Karpas-422 (cell line): ENCODE measurements around the gene SBK1. TPM values are rescaled to one million over a fixed set of nuclear protein-coding genes. Genes with fewer than 3 reads are reported as not detected.

Experiments
- DNase-seq: peaks from one replicate; pipeline ENCODE4 v3.0.0-alpha.2; 2015
- H2AFZ ChIP-seq: fragments of 200-600 bp; sonication (generic); 2 replicates; pipeline ENCODE4 v1.6.1; 2014; ENCODE audit warnings: antibody characterized with exemption, low read length, mixed read lengths
- H3K27ac ChIP-seq: fragments of 200-600 bp; sonication (generic); 2 replicates; pipeline ENCODE4 v1.5.1; 2014; ENCODE audit warnings: mild to moderate bottlenecking, low read length, moderate library complexity
- H3K27me3 ChIP-seq: fragments of 200-600 bp; sonication (generic); 2 replicates; pipeline ENCODE4 v1.6.1; 2014; ENCODE audit warnings: low read length, mixed read lengths
- H3K36me3 ChIP-seq: fragments of 200-600 bp; sonication (generic); 2 replicates; pipeline ENCODE4 v1.6.1; 2014; ENCODE audit warnings: low read length, mixed read lengths; ENCODE audit not compliant: insufficient read depth
- H3K4me1 ChIP-seq: fragments of 200-600 bp; sonication (generic); 2 replicates; pipeline ENCODE4 v1.6.1; 2014; ENCODE audit warnings: mild to moderate bottlenecking, low read length, mixed read lengths
- H3K4me2 ChIP-seq: fragments of 200-600 bp; sonication (generic); 2 replicates; pipeline ENCODE4 v1.6.1; 2014; ENCODE audit warnings: low read length, low read depth, mild to moderate bottlenecking; ENCODE audit not compliant: poor library complexity, severe bottlenecking
- H3K4me3 ChIP-seq: fragments of 200-600 bp; sonication (generic); 2 replicates; pipeline ENCODE4 v1.5.1; 2014; ENCODE audit warnings: mild to moderate bottlenecking, antibody characterized with exemption, low read length, mixed read lengths
- H3K79me2 ChIP-seq: fragments of 200-600 bp; sonication (generic); 2 replicates; pipeline ENCODE4 v1.6.1; 2014; ENCODE audit warnings: mild to moderate bottlenecking, low read length, mixed read lengths
- H3K9ac ChIP-seq: fragments of 200-600 bp; sonication (generic); 2 replicates; pipeline ENCODE4 v1.6.0; 2014; ENCODE audit warnings: low read length
- H3K9me2 ChIP-seq: fragments of 200-600 bp; sonication (generic), shearing (Covaris generic); replicated peaks from 2 replicates; pipeline ENCODE4 v1.6.0; 2014; ENCODE audit warnings: mild to moderate bottlenecking, low read length, moderate library complexity; ENCODE audit not compliant: insufficient read depth
- H3K9me3 ChIP-seq: fragments of 300-700, 200-600 bp; sonication (generic); 2 replicates; pipeline ENCODE4 v1.6.1; 2014; ENCODE audit warnings: low read length, mixed read lengths
- H4K20me1 ChIP-seq: fragments of 200-600 bp; sonication (generic); 2 replicates; pipeline ENCODE4 v1.6.1; 2014; ENCODE audit warnings: mild to moderate bottlenecking, antibody characterized with exemption, low read length, low read depth; ENCODE audit not compliant: insufficient read depth
- total RNA-seq: library from RNA; depleted of rRNA; stranded (reverse); fragments of >200 nt; shearing (Covaris generic); gene quantifications from 2 replicates; pipeline ENCODE4 v1.2.3, GENCODE V29; 2014; ENCODE audit warnings: low replicate concordance

SBK1 gene
- total RNA-seq, 1 experiment from 2014 or later, result 0.07 TPM

DNA sequence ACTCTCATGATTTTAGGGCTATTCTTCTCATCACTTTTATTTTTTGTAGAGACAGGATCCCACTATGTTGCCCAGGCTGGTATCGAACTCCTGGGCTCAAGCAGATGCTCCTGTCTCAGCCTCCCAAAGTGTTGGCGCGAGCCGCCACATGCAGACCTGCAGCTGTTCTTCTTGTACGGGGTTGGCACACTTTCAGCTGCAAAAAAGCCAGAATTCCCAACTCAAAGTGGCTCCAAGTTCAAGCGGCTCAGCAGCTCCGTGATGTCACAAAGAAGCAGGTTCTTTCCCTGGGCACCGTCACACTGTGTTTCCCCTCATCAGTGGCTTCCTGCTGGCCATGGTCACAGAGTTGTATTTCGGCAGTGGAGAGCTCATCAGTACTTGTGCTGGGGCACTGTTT is 6.7 kb upstream of the SBK1 start:
- H3K9me2 ChIP-seq, result no peaks in the 10 kb centered on the region
- peaks cover 3% of the 10 kb centered on the region for H3K79me2 ChIP-seq
- no peak overlapping the region for H3K4me2 ChIP-seq
- no peak overlapping the region for H2AFZ ChIP-seq
- H3K27ac ChIP-seq, result no peak overlapping the region
- H3K9ac ChIP-seq, result no peak overlapping the region
- DNase-seq, result no peak
- no peaks in the 10 kb centered on the region for H3K27me3 ChIP-seq
- H3K4me1 ChIP-seq, result peaks cover 5% of the 10 kb centered on the region
- no peaks in the 10 kb centered on the region for H3K9me3 ChIP-seq
- 0 out of 2 replicates have a peak, but pooled peaks cover 4% of the 10 kb centered on the region for H4K20me1 ChIP-seq
- H3K4me3 ChIP-seq, result no peak overlapping the region
- no peaks in the 10 kb centered on the region for H3K36me3 ChIP-seq

DNA sequence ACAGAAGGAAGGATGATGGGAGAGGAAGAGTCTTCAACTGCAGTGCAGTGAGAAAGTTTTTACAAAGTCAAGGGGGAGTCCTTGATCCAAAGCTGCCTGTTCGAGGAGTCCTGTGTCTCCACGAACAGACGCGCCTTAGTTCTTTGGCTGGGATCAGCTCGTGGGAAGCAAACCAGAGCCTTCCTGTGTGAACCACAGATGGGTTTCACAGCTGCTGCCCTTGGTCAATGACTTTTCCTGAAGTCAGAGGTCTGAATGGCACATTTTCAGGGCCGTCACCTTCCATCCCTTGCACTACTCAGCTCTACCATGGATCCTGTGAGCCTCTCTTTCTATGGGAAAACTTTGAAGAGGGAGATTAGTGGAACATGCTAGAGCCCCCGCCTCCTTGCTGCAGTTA is 4.2 kb upstream of the SBK1 start:
- no peak for DNase-seq
- no peaks in the 10 kb centered on the region for H3K36me3 ChIP-seq
- no peak overlapping the region for H2AFZ ChIP-seq
- no peak overlapping the region for H3K4me3 ChIP-seq
- H3K4me2 ChIP-seq, result no peak overlapping the region
- H4K20me1 ChIP-seq, result 0 out of 2 replicates have a peak, but pooled peaks cover 4% of the 10 kb centered on the region
- H3K9ac ChIP-seq, result no peak overlapping the region
- H3K9me2 ChIP-seq, result no peaks in the 10 kb centered on the region
- H3K4me1 ChIP-seq, result peaks cover 14% of the 10 kb centered on the region
- no peaks in the 10 kb centered on the region for H3K27me3 ChIP-seq
- no peak overlapping the region for H3K27ac ChIP-seq
- H3K79me2 ChIP-seq, result peaks cover 12% of the 10 kb centered on the region
- H3K9me3 ChIP-seq, result no peaks in the 10 kb centered on the region

DNA sequence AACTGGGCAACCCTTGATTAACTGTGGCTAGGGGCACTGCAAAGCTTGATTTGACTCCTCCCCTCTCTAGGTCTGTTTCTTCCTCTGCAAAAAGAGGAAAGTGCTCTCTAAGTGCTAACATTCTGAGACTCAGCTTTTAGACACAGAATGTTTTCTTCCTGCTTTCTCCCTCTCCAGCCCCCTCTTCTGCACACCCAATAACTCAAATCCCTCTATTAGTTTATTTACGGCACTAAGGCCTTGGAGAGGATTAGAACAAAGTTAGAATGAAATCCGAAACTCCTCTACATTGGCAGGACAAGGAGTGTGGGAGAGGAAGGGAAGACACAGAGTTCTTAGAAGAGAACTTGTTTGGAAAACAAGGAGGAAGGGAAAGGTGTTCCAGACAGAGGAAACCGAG is 3.3 kb upstream of the SBK1 start:
- H3K4me3 ChIP-seq, result no peak overlapping the region

DNA sequence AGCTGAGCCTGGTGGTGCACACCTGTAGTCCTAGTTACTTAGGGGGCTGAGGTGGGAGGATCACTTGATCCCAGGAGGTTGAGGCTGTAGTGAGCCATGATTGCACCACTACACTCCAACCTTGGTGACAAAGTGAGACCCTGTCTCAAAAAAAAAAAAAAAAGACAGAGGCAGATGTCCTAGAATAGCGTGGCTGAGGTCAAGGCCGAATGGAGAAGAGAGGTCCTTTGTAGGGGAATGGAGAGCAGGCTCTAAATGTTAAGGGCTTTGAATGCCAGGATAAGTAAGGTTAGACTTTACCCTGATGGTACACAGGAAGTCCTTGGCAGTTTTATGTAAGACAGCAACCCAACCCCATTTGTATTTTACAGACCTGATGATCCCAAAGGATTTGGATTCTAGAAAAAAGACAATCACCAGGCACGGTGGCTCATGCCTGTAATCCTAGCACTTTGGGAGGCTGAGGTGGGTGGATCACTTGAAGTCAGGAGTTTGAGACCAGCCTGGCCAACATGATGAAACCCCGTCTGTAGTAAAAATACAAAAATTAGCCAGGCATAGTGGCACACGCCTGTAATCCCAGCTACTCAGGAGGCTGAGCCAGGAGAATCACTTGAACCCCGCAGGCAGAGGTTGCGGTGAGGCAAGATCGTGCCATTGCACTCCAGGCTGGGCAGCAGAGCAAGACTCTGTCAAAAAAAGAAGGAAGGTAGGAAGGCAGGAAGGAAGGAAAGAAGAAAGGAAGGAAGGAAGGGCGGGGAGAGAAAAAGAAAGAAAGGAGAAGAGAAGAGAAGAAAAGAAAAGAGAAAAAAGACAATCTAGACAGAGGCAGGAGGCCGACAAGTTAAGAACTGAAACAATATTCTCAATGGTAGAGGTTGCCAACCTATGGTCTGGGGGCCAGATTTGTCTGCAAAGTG is 2.1 kb upstream of the SBK1 start:
- Histone ChIP-seq H3K9me3 (no peaks in the 10 kb centered on the region), H3K36me3 (no peaks in the 10 kb centered on the region), H3K9ac (peak overlapping the region; percentile 35), H3K4me1 (peaks cover 14% of the 10 kb centered on the region), H3K27me3 (no peaks in the 10 kb centered on the region), H2AFZ (no peak overlapping the region), H3K4me3 (peak overlapping the region; percentile 48), H4K20me1 (no peaks in the 10 kb centered on the region), H3K9me2 (no peaks in the 10 kb centered on the region), H3K79me2 (peaks cover 12% of the 10 kb centered on the region), H3K4me2 (peak overlapping the region; percentile 85), H3K27ac (no peak overlapping the region)
- DNase-seq, result no peak

More for the DNA sequence above, 3.3 kb upstream of the SBK1 start:
- Histone ChIP-seq H3K4me1 (peaks cover 14% of the 10 kb centered on the region), H3K9me3 (no peaks in the 10 kb centered on the region), H3K27me3 (no peaks in the 10 kb centered on the region), H3K9ac (no peak overlapping the region), H4K20me1 (0 out of 2 replicates have a peak, but pooled peaks cover 4% of the 10 kb centered on the region), H3K9me2 (no peaks in the 10 kb centered on the region), H2AFZ (no peak overlapping the region), H3K79me2 (peaks cover 12% of the 10 kb centered on the region), H3K4me2 (no peak overlapping the region), H3K36me3 (no peaks in the 10 kb centered on the region), H3K27ac (no peak overlapping the region)
- no peak for DNase-seq

DNA sequence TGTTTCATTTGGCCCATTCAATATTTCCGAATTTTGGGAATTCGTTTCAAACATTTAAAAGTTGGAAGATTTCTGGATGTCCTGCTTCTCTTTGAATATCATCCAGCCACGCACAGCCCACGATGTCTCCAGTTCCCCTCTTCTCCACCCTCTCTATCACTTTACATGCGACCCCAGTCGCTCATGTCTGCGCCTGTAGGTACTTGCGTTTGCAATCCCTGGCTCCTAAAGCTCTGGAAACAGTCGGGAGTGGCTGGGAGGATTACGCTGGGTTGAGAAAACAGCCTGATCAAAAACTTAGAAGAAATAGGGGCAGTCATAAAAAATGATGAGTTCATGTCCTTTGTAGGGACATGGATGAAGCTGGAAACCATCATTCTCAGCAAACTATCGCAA is 1.5 kb upstream of the SBK1 start:
- H3K27ac ChIP-seq, result no peak overlapping the region
- no peaks in the 10 kb centered on the region for H3K36me3 ChIP-seq
- no peaks in the 10 kb centered on the region for H3K9me3 ChIP-seq
- H4K20me1 ChIP-seq, result no peaks in the 10 kb centered on the region
- DNase-seq, result no peak
- no peaks in the 10 kb centered on the region for H3K9me2 ChIP-seq
- peak overlapping the region; percentile 35 for H3K9ac ChIP-seq
- H3K4me2 ChIP-seq, result peak overlapping the region; percentile 85
- peak overlapping the region; percentile 48 for H3K4me3 ChIP-seq
- no peak overlapping the region for H2AFZ ChIP-seq
- H3K79me2 ChIP-seq, result peaks cover 12% of the 10 kb centered on the region
- no peaks in the 10 kb centered on the region for H3K27me3 ChIP-seq
- H3K4me1 ChIP-seq, result peaks cover 14% of the 10 kb centered on the region

DNA sequence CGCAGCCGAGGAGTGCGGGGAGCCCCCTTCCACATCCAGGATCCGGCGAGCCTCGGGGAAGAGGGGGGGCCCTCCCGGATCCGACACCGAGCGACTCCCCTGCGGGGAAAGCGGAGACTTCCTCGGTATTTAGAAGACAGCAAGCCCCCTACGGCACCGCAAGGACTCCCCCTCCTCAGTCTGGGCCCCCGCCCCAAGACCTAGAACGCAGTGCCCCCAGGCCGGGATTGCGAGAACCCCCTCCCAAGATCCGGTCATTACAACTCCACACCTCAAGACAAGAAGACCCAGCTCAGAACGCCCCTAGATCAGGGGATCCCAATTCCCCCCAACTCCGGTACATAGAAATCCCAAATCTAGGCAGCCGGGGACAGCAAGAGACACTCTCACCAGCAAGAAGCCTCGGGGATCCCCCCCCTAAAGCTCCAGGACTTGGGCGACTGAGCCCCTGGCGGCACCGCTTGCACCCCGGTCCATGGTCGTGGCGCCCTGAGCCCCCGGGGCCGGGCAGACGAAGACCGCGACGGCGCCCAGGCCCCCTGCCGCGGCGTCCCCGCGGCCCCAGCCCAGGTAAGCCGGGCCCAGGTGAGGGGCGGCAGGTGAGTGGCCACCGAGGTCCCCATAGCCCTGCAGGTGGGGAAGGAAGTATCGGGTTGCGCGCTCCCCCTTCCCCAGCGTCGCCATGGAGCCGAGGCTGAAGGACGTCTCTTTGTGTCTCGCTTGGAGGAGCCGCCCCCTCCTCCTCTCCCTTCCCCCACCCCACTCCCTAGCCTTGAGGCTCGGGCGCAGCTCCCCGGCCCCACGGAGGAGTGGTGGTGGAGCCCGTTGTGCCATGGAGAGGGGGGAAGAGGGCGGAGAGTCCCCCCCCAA is 641 bp downstream of the SBK1 start:
- Histone ChIP-seq H3K27ac (no peak overlapping the region), H3K79me2 (peaks cover 12% of the 10 kb centered on the region), H3K4me1 (peaks cover 14% of the 10 kb centered on the region), H2AFZ (no peak overlapping the region), H3K9me2 (no peaks in the 10 kb centered on the region), H3K4me2 (peak overlapping the region; percentile 61), H4K20me1 (no peaks in the 10 kb centered on the region), H3K4me3 (peak overlapping the region; percentile 57; the same call in 1 of the 2 replicates), H3K9ac (peak overlapping the region; percentile 54; the same call in 1 of the 2 replicates), H3K36me3 (no peaks in the 10 kb centered on the region), H3K9me3 (no peaks in the 10 kb centered on the region), H3K27me3 (no peaks in the 10 kb centered on the region)
- no peak for DNase-seq

DNA sequence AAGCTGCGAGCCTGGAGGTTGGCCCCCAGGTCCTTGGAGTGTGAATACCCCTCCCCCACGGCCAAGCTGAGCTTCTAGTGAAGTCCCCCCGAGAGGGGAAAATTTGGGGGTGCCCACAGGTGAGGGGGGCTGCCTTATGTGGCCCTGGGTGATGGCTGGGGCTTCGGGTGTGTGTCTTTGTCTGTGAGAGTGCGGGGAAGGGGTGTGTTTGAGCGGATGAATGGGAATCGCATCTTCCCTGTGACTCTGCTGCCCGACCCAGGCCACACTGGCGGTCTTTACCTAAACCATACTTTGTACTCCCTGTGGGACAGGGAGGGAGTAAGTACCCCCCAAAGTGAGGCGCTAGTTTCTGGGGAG is 1.3 kb downstream of the SBK1 start:
- no peaks in the 10 kb centered on the region for H3K9me2 ChIP-seq
- H3K27me3 ChIP-seq, result no peaks in the 10 kb centered on the region
- H2AFZ ChIP-seq, result no peak overlapping the region
- H4K20me1 ChIP-seq, result no peaks in the 10 kb centered on the region
- H3K36me3 ChIP-seq, result no peaks in the 10 kb centered on the region
- H3K4me2 ChIP-seq, result no peak overlapping the region
- H3K79me2 ChIP-seq, result peaks cover 12% of the 10 kb centered on the region
- no peak for DNase-seq
- H3K9ac ChIP-seq, result no peak overlapping the region
- peaks cover 14% of the 10 kb centered on the region for H3K4me1 ChIP-seq
- H3K4me3 ChIP-seq, result no peak overlapping the region
- H3K27ac ChIP-seq, result no peak overlapping the region
- H3K9me3 ChIP-seq, result no peaks in the 10 kb centered on the region

DNA sequence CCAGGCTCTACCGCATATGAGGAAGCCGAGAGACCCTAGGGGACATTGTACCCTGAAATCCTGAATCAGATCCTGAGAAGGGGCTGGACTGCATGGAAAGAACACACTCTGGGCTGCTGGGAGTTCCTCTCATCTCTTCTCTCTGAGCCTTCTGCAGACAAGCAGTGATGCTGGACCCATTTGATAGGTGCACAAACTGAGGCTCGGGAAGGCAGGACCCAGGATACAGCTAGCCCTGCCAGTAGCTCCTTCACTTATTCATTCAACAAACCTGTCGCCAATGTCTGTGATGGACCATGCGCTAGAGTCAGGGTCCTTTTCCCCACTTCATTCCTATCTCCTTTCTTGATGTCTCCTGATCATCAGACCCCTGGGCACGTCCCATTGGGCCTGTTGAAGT is 1.9 kb downstream of the SBK1 start:
- peaks cover 12% of the 10 kb centered on the region for H3K79me2 ChIP-seq
- no peaks in the 10 kb centered on the region for H4K20me1 ChIP-seq
- no peaks in the 10 kb centered on the region for H3K27me3 ChIP-seq
- no peak overlapping the region for H3K4me2 ChIP-seq
- no peak overlapping the region for H2AFZ ChIP-seq
- no peak overlapping the region for H3K9ac ChIP-seq
- no peak overlapping the region for H3K4me3 ChIP-seq
- H3K9me3 ChIP-seq, result no peaks in the 10 kb centered on the region
- H3K9me2 ChIP-seq, result no peaks in the 10 kb centered on the region
- no peak overlapping the region for H3K27ac ChIP-seq
- no peak for DNase-seq
- H3K36me3 ChIP-seq, result no peaks in the 10 kb centered on the region
- peaks cover 14% of the 10 kb centered on the region for H3K4me1 ChIP-seq
